NCI-H2081 (cell line): ENCODE results near the gene FGF23.
A peak's percentile ranks its signal among the peaks of the same experiment; 100 is the strongest.

Experiments used
- DNase-seq, 2 experiments: peaks; one replicate each; lab custom pipeline; 2025; lab: John Stamatoyannopoulos, UW

Gene FGF23

GRCh38 chr12:4383304-4383865 lies 3.9 kb upstream of the FGF23 start:
- DNase-seq = peak in 1 of 2 experiments; percentile 18

- no peak for DNase-seq
These were observed 820 bp upstream of the FGF23 start for GRCh38 chr12:4380332-4380731.

GRCh38 chr12:4378772-4379171 lies 740 bp downstream of the FGF23 start:
- DNase-seq = no peak

DNA sequence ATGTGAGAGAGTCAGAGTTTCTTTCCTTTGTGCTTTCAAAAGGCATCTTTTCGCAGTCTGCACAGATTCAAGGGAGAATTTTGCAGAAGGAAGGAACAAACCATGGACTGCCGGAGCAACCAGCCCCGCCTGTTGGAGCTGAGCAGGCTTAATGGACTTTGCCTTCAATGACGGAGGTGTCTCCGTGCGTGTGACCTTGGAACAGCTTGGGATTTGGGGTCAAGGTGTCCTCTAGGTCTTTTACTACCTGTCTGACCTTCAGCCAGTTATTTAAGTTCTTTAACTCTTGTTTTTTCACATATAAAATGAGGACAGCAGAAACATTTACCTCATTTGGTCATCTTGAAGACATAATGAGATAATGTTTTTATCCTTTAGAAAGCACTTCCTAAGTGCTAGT lies 4.1 kb downstream of the FGF23 start:
- DNase-seq = no peak

DNA sequence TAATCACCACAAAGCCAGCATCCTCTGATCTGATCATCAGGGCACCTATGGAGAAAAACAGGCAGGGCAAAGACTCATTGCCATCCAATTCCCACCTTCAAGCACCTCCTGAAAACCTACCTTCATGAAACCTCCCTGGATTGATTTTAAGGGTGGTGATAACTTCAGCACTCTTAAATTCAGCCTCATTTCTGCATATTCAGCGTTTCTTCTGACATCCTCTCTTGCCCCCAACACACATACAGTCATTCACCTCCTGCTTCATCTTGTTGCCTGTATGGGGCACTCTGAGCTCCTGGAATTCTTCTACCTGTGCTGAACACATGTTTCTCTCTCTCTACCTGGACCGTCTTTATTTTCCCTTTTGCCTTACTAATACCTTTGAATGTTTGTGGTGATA lies 6.9 kb downstream of the FGF23 start:
- no peak for DNase-seq

GRCh38 chr12:4370265-4370664 lies 9.2 kb downstream of the FGF23 start:
- DNase-seq = no peak

DNA sequence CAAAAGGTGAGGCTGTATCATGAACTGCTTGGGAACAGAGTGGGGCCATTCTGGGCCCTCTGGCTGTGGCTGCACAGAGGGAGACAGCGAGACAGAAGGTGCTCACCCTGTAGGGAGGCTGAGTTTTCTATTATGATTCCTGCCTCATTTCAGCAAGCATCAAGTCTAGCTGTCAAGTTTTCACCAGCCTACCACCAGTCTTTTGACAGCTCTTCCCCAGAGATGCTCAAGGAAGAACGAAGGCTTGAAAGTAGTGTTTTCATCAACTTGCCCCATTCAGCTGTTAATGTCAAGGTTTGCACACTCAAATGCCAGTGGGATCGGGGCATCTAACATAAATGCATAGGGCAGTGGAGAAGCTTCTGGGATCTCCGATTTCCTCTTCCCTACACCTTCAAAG lies 10.0 kb downstream of the FGF23 start:
- DNase-seq = no peak

- no peak for DNase-seq
These were observed 13.4 kb downstream of the FGF23 start for GRCh38 chr12:4366090-4366489.

GRCh38 chr12:4356041-4356327 lies 23.5 kb downstream of the FGF23 start:
- DNase-seq = peak; percentile 22 to 45

- no peak for DNase-seq
These were observed 24.1 kb downstream of the FGF23 start for GRCh38 chr12:4355156-4356040.

GRCh38 chr12:4353785-4354208 lies 25.7 kb downstream of the FGF23 start:
- DNase-seq = peak; percentile 5 to 11

- peak in 1 of 2 experiments; percentile 30 for DNase-seq
These were observed 32.6 kb downstream of the FGF23 start for GRCh38 chr12:4346931-4347330.

GRCh38 chr12:4331842-4332241 lies 47.7 kb downstream of the FGF23 start:
- DNase-seq = no peak

GRCh38 chr12:4331221-4331620 lies 48.3 kb downstream of the FGF23 start:
- no peak for DNase-seq

- no peak for DNase-seq
These were observed 49.3 kb downstream of the FGF23 start for GRCh38 chr12:4330203-4330602.

DNA sequence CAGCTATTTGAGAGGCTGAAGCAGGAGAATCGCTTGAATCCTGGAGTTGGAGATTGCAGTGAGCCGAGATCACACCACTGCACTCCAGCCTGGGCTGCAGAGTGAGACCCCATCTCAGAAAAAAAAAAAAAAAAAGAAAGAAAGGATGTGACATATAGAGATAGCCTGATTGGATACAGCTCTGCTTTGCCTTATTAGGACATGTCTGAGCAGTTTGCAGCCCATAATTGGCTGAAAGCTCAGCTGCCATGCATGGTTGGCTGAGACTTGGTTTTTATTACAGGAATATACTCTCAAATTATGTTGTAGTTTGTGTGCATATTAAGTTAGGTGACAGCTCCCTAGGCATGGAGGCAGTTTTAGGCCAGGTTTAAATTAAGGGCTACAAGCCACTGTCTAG lies 52.2 kb downstream of the FGF23 start:
- DNase-seq = no peak

DNA sequence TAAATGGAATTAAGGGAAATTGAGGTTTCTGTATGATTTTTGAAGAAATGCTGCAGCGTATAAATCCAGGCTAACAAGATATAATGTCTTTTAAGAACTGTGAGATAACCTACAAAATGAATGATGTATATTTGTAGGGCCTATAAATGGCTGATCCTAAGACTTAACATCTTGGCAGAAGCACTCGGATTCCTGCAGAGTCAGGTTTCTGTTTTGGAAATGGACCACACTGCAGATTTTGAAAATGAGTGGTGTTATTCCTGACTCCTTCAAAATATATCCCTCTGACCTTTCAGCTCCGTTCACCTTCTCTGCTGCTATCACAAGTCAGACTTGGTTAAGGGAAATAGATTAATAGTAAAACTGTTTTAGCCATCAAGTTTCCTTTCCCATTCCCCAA lies 53.5 kb downstream of the FGF23 start:
- no peak for DNase-seq

DNA sequence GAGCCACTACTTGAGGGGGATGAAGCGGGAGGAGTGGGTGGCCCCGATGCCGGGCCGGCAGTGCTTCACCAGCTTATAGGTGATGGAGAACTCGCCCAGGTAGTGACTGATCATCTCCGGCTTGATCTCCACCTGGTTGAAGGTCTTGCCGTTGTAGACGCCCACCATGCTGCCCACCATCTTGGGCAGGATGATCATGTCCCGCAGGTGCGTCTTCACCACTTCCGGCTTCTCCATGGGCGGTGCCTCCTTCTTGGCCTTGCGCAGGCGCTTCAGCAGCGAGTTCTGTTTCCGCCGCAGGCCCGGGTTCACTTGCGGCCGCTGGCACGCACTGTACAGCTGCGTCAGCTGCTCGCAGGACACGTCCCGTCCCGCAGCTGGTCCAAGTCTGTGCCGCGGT lies 55.1 kb downstream of the FGF23 start:
- DNase-seq = no peak

- no peak for DNase-seq
These were observed 56.1 kb downstream of the FGF23 start for GRCh38 chr12:4323396-4323795.

DNA sequence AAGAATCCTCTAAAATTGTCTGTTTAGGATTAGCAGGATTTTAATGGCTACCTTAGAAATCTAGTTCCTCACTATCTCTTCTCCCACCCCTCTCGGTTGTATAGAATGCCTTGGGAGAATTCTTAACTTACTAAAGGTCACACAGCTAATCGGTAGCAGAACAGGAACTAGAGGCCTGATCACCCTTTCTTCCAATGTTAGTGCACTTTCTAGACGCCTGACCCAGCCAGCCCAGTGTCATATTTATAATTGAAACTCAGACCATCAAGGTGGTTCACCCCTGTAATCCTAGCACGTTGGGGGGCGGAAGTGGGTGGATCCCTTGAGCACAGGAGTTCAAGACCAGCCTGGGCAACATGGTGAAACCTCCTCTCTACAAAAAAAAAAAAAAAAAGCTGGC lies 56.8 kb downstream of the FGF23 start:
- DNase-seq = no peak

- peak; percentile 93 to 96 for DNase-seq
These were observed 58.4 kb downstream of the FGF23 start, which contains the start of gene TIGAR for GRCh38 chr12:4320853-4321701. Gene TIGAR (plus strand): TSS chr12:4321213. CDS start chr12:4321272, 59 bp downstream.

DNA sequence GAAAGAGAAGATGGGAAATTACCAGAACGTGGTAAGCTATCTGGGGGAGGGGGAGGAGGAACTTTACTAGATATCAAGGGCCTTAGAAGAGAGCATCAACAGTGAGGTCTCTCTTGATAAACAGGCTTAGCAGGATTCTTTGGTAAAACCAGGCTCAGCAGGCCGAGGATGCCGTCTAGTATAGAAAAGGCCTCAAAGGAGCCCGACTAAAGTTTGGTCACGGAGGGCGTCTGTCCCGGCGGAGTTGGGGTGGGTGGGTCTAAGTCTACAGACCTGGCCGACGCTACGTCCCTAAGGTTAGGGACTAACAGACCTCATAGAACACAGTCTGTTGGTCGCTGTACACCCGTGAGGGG lies 59.0 kb downstream of the FGF23 start:
- no peak for DNase-seq
